ENCODE data around the gene A2M.

A2M gene

DNA sequence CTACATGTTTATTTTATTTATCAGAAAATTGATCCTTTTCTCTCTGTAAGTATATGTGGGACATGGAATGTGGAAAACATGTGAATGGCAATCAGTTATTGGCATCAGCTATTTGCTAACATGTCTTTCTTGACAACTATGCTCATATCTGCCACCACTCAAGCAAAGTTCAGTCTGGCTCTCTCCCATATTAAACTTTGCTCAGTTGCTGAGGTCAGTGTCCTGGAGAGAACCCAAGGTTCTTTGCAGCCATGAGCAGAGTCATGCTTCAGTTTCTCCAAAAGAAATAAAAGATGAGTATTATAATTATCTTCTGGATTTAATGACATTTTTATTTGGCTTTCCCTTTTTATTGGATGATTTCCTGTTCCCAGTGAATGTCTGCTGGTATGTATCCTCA, 42.6 kb downstream of the A2M start:
- no peak for DNase-seq (ENCODE audit: low spot score)

DNA sequence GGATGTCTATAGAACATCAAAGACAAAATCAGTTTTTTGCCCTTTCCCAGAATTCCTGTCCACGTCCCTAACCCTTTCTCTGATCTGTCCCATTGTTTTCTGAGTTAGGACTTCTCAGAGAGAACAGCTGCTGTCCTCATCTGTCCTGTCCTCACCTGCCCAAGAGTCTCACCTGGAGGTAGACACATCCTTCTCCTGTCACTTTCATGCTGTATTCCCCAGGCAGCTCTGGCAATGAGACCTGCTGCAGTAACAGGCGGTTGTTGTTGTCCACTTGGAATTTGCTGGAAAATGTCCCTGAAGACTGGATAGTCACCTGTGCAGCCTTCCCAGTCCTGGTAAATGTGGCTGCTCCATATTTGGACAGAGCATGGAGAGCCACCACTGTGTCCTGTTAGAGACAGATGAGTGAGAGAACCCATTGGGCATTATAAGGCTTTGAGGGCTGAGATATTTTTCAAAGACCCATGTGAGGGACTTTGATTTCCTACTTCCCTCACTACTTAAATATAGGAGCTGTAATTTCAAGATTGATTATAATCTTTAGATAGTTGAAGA, 43.2 kb downstream of the A2M start:
- no peak for DNase-seq (ENCODE audit: low spot score)

GRCh38 chr12:9071969-9072368, 43.8 kb downstream of the A2M start:
- DNase-seq (ENCODE audit: low spot score) = no peak

DNA sequence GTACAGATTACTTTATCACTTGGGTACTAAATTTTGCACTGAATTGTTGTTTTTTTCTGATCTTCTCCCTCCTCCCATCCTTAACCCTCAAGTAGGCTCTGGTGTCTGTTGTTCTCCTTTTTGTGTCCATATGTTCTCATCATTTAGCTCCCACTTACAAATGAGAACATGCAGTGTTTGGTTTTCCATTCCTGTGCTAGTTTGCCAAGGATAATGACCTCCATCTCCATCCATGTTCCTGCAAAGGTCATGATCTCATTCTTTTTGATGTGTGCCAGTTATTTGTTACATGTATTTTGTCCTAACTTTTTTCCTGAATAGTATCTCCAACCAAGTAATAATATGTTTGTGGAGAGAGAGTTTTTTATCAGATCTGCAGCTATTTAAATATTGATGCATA, 44.2 kb downstream of the A2M start:
- DNase-seq (ENCODE audit: low spot score) = no peak

DNA sequence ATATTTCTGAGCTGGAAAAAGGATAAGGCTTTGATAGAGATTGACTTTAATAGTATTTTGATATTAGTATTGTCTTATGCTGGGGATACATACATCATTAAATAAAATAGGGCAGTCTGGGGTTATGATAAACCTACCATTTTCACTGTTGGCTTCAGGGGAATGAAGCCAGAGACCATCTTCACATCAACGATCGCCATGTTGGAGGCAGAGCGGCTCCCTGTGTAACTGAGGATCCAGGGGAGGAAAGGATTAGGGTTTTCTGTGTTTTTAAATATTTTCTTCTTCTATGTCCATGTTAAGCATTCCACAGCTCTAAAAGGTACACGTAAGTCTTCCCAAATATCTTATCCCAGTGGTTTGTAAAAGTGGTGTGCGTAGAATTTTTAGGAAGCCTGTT, 45.4 kb downstream of the A2M start:
- no peak for DNase-seq (ENCODE audit: low spot score)

GRCh38 chr12:9068600-9068999, 47.1 kb downstream of the A2M start:
- no peak for DNase-seq (ENCODE audit: low spot score)

GRCh38 chr12:9068086-9068485, 47.6 kb downstream of the A2M start:
- no peak for DNase-seq (ENCODE audit: low spot score)

DNA sequence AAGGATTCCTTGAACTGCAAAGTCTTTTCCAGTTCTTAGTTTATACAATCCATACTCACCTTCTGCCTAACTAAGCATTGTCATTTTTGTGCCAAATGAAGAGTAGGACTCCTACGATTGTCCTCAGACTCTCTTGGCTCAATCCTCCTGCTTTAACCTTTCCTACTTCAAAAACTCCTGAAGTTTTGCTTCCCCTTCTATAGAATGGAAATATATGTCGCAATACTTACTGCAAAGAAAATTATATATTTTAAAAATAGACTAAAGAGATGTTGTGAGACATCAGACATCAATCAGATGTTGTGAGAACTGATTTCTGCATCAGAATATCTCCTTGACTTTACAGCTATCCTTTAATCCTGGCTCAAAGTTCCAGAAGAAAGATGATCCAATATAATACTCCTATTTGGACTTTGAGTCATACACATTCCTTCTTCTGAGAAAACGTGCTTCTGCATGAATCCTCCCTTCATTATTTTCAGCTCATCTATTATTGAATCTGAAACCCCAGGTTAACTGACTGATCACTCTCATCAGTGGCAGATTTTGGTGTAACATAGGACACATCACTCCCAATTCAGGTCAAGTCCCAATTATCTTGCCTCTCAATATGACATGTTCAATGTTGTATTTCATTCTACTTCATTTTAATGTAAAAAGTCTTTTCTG, 48.8 kb downstream of the A2M start:
- DNase-seq (ENCODE audit: low spot score) = no peak

DNA sequence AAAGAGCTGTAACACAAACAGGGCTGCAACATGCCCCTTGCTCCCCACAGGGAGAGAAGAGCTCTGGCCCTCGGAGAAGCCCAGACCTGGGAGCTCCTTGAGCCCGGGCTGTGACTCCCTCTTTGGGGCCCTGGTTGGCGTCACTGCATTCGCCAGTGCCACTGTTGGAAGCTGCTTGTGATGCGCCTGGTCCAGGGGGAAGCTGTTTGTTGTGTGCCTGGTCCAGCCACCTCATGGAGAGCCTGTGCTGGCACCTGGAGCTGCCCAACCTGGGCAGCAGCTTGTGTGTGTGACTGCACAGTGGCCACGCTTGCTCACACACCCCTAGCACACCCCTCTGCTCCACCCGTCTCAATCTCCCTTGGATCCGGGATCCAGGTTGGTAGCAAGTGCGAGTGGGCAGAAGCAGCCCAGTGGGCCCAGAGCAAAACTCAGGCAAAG, 49.5 kb downstream of the A2M start:
- DNase-seq (ENCODE audit: low spot score) = no peak

DNA sequence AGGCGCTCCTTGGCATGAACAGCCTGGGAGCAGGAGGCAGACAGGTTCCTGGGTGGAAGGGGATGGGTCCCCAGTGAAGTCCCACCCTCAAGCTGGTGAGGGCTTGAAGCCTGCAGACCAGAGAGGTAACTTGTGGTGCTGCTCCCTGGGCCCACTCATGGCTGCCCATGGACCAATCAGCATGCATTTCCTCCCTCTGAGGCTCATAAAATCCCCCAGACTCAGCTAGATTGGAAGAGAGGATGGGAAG, 50.2 kb downstream of the A2M start:
- DNase-seq (ENCODE audit: low spot score) = no peak

DNA sequence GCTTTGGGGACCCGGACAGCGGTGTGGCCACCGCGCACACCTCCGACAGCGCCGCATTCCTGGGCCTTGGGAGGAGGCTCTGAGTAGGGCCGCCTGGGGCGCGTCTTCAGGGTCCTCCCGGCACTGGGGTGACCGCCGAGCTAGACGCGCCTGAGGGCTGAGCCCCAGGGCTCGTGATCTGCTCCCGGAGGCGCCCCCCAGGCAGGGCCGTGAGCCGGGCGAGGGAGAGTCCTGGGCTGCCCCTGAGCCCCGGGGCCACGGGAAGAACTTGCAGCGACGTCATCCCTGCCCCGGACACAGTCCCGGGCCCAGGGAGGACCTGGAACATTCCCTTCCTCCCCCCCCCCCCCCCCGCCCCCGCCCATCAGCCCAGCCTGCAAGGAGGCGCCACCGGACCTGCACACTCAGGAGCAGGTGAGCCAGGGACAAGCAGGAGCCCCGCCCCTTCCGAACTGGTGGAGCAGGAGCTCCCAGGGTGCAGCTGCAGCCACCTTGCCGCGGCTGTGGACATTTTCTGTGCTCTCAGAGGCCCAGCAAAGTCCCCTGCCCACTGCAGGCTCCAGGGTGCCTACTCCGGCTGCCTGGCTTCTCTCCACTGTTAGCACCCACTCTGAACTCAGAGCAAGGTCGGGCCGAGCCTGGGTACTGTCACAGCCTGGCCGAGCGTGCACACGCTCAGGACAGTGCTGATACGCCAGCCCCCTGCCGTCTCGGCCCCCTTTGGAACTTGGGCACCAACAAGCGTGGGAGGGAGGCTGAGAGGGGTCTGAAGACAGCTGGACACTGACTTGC, 50.7 kb downstream of the A2M start:
- peak; percentile 89 for DNase-seq (ENCODE audit: low spot score)

- DNase-seq (ENCODE audit: low spot score) = peak; percentile 72
These were observed 51.4 kb downstream of the A2M start for GRCh38 chr12:9064201-9064814.

- DNase-seq (ENCODE audit: low spot score) = no peak
These were observed 63.1 kb downstream of the A2M start for GRCh38 chr12:9052610-9053009.

- DNase-seq (ENCODE audit: low spot score) = no peak
These were observed 64.6 kb downstream of the A2M start for GRCh38 chr12:9051158-9051550.

DNA sequence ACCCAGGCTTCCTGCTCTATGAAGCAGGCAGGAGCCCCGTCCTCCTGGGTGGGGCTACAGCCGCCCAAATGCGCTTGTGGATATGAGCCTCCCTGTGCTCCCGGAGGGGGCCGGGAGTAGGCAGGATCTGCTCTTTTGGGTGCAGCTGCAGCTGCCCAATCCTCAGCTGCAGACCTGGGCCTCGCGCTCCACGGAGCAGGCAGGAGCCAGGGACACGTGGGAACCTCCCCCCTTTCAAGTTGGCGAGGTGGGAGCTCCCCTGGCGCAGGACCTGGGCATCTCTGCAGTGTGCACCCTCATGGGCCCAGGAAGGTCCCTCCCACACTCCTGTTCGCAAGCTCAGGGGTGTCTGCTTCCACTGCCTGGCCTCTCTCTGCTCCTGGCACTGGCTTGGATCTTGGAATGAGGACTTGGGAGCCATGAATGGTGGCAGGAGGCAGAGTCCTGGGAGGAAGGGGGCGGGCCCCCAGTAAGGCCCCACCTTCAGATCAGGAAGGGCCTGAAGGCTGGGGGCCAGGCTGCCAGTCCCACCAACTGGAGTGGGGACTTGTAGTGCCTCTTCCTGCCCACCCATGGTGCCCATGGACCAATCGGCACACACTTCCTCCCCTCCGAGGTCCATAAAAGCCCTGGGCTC, 65.1 kb downstream of the A2M start:
- no peak for DNase-seq (ENCODE audit: low spot score)

- peak; percentile 57 for DNase-seq (ENCODE audit: low spot score)
These were observed 66.1 kb downstream of the A2M start for GRCh38 chr12:9049520-9050133.

DNA sequence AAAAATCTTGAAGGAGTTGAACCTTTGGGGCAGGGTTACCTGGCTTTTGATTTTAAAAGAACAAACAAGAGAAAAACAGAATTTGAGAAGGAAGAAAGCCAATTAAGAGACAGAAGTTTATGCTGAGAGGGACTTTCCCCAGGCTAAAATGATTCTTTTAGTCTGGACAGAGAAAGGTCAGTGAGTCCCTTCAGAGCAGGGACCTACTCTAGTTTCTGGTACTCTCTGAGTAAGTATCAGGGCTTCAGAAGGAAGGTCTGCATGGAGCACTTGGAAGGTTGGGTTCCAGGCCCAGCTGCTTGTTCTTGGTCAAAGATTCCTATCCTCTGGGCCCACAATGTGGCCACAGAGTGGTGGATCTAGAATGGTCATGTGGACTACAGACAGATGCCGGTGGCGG, 66.8 kb downstream of the A2M start:
- DNase-seq (ENCODE audit: low spot score) = no peak

GRCh38 chr12:9047105-9047504, 68.6 kb downstream of the A2M start:
- no peak for DNase-seq (ENCODE audit: low spot score)

DNA sequence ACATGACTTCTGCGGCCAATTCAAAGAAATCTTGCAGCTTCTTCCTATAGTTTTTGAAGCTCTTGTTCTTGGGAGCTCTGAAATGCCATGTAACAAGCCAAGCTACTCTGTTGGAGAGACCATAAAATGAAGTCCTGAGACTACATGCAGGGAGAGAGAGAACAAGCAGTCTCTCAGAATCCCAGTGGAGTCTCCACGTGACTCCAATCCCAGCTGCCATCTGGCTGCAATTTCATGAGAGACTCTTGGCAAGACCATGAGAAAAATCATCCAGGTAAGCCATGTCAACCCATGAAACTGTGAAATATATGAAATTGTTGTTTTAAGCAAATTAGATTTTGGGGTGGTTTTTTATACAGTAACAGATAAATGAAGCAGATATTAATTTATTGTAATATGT, 72.0 kb downstream of the A2M start:
- DNase-seq (ENCODE audit: low spot score) = no peak

- peak; percentile 10 for DNase-seq (ENCODE audit: low spot score)
These were observed 74.4 kb downstream of the A2M start for GRCh38 chr12:9041321-9041720.

DNA sequence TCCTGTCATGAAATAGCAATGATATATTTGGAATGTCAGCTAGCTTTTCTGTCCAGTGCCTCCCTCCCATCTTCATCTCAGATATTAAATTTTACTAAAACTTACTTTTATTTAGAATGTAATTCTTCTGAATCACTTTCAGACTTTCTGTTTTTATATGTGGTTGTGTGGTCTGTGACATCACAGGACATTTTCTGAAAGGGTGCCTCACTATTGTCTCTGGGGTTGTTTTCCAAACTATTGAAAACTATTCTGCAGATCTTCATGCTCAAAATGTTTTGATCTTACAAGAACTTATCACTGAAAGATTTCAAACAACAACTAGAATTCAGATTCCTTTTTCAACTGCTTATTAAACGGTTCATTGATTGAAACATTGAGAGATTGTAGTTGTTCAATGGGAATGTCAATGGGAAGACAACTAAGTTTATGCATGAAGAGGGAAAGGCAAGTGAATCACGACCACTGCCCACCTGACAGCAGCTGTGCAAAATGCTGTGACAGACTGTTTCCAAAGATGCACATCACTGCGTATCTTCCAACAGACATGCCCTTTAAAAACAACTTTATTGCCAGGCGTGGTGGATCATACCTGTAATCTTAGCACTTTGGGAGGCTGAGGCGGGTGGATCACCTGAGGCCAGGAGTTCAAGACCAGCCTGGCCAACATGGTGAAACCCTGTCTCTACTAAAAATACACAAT, 75.1 kb downstream of the A2M start:
- DNase-seq (ENCODE audit: low spot score) = no peak
